ENCODE results near the gene RAD51.
"Not testable (repeated sequence)": the region's sequence is repeated elsewhere in the genome, so short reads cannot be mapped to it uniquely, and the experiment has no call there.

RAD51 gene

DNA sequence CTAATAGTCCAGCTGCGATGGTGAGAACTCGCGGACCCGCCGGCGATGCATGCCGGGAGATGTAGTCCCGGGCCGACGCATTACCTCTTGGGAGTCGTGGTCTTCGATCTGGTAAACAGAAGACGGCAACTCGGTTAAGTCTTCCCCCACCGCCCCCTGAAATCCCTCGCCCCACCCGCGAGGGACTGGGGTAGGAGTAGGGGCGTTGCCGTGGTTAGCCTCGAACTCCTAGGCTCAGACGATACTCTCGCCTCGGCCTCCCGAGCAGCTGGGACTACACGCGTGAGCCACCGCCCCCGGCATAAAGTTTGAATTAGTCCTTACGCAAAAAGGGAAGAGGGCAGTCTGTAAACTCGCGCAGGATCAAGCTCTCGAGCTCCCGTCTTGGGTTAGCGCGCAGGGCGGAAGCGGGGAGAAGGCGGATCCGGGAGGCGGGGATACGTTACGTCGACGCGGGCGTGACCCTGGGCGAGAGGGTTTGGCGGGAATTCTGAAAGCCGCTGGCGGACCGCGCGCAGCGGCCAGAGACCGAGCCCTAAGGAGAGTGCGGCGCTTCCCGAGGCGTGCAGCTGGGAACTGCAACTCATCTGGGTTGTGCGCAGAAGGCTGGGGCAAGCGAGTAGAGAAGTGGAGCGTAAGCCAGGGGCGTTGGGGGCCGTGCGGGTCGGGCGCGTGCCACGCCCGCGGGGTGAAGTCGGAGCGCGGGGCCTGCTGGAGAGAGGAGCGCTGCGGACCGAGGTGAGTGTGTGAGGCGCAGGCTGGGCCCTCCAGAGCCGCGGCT is at the start of gene RAD51:
Gene RAD51 (plus strand): TSS at position 487 of the 781 bp plus-strand sequence. CDS start 3,585 bp downstream, outside the sequence.
- TF ChIP-seq ZFX (IDR thresholded peaks at IDR 0.05) = peak; percentile 81
- TF ChIP-seq, protein P1, sequence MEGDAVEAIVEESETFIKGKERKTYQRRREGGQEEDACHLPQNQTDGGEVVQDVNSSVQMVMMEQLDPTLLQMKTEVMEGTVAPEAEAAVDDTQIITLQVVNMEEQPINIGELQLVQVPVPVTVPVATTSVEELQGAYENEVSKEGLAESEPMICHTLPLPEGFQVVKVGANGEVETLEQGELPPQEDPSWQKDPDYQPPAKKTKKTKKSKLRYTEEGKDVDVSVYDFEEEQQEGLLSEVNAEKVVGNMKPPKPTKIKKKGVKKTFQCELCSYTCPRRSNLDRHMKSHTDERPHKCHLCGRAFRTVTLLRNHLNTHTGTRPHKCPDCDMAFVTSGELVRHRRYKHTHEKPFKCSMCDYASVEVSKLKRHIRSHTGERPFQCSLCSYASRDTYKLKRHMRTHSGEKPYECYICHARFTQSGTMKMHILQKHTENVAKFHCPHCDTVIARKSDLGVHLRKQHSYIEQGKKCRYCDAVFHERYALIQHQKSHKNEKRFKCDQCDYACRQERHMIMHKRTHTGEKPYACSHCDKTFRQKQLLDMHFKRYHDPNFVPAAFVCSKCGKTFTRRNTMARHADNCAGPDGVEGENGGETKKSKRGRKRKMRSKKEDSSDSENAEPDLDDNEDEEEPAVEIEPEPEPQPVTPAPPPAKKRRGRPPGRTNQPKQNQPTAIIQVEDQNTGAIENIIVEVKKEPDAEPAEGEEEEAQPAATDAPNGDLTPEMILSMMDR (conservative IDR thresholded peaks at IDR 0.05) = no peak
- H3K27ac ChIP-seq = peak within 1 kb of the TSS; percentile 87

DNA sequence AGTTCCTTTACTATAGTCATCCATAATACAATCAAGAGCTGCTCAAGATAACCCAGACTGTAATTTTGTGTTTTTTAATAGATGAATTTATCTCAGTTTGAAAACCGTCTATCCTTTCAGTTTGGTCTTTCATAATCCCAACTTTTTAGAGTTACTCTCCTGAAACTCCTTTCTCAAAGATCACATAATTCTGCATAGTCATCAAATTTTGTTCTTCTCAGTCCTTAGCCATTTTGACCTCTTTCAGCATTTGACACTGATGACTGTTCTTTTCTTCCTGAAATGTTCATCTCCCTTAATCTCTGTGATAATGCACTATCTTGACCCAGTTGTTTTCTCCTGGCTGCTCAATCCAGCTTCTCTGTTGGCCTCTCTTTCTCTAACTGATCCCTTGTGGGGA is 47.5 kb upstream of the RAD51 start:
- TF ChIP-seq, protein P1 (conservative IDR thresholded peaks at IDR 0.05) = no peak
- TF ChIP-seq ZFX (IDR thresholded peaks at IDR 0.05) = no peak
- no peak overlapping the region for H3K27ac ChIP-seq

DNA sequence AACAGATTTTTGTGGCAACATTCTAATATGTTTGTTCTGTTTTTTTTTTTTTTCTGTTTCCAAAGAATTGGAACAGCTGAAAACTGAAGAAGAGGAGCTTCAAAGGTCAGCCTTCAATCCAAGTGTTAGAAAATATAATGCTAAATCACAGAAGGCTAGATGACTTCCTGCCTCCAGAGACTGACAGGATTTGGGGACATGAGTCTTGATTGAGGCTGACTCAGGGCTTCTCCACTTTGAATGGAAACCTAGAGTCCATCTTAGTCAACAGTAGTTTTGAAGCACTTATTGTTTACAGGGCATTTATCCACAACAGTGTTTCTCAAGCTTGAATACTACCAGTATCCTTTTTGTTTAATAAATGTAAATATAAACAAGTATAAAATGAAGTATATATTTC is 44.5 kb upstream of the RAD51 start:
- no peak overlapping the region for H3K27ac ChIP-seq
- TF ChIP-seq, protein P1 (conservative IDR thresholded peaks at IDR 0.05) = no peak

DNA sequence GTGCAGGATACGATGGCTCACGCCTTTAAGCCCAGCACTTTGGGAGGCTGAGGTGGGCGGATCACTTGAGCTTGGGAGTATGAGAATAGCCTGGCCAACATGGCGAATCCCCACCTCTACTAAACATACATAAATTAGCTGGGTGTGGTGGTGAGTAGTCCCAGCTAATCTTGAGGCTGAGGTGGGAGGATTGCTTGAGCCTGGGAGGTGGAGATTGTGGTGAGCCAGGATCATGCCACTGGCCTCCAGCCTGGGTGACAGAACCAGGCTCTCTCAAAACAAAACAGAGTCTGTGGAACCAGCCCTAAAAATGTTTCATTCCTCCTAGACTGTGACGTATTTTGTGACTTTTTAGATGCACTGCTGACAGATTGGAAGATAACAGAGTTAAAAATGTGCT is 34.3 kb upstream of the RAD51 start:
- TF ChIP-seq, protein P1 (conservative IDR thresholded peaks at IDR 0.05) = no peak
- TF ChIP-seq ZFX (IDR thresholded peaks at IDR 0.05) = no peak
- H3K27ac ChIP-seq = no peak overlapping the region

DNA sequence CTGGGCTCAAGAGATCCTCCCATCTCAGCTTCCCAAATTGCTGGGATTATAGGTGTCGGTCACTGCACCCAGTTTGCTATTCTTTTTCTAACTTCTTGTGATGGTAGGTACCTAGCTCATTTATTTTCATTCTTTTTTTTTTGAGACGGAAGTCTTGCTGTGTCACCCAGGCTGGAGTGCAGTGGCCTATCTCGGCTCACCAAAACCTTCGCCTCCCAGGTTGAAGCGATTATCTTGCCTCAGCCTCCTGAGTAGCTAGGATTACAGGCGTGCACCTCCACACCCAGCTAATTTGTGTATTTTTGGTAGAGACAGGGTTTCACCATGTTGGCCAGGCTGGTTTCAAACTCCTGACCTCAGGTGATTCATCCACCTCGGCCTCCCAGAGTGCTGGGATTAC is 30.1 kb upstream of the RAD51 start:
- no peak overlapping the region for H3K27ac ChIP-seq
- TF ChIP-seq, protein P1 (conservative IDR thresholded peaks at IDR 0.05) = no peak

DNA sequence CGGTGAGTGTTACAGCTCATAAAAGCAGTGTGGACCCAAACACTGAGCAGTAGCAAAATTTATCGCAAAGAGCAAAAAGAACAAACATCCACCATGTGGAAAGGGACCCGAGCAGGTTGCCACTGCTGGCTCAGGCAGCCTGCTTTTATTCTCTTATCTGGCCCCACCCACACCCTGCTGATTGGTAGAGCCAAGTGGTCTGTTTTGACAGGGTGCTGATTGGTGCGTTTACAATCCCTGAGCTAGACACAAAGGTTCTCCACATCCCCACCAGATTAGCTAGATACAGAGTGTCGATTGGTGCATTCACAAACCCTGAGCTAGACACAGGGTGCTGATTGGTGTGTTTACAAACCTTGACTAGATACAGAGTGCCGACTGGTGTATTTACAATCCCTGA is 18.7 kb upstream of the RAD51 start:
- H3K27ac ChIP-seq = not testable (repeated sequence)

DNA sequence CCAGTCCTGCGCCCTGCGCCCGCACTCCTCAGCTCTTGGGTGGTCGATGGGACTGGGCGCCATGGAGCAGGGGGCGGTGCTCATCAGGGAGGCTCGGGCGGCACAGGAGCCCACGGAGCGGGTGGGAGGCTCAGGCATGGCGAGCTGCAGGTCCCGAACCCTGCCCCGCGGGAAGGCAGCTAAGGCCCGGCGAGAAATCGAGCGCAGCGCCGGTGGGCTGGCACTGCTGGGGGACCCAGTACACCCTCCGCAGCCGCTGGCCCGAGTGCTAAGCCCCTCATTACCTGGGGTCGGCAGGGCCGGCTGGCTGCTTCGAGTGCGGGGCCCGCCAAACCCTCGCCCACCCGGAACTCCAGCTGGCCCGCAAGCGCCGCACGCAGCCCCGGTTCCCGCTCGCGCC is 18.1 kb upstream of the RAD51 start:
- not testable (repeated sequence) for H3K27ac ChIP-seq

DNA sequence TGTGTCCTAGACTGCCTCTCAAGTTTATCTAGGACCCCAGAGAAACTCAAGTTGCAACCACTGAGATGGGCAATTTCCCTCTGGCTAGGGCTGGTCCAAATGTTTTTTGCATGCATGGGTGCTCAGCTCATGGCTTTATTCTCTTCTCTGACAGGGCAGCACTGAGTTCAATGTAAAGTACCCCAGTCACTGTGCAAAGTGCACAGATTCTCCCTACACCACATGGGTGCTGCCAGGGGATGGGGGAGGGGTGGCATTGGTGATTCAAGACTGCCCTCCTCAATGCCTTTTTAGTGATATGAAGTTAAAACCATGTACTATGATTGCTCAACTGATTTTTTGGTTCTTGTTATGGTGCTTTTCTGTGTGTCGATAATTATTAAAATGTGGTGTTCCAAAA is 14.8 kb upstream of the RAD51 start:
- no peak overlapping the region for H3K27ac ChIP-seq
- TF ChIP-seq, protein P1 (conservative IDR thresholded peaks at IDR 0.05) = no peak

DNA sequence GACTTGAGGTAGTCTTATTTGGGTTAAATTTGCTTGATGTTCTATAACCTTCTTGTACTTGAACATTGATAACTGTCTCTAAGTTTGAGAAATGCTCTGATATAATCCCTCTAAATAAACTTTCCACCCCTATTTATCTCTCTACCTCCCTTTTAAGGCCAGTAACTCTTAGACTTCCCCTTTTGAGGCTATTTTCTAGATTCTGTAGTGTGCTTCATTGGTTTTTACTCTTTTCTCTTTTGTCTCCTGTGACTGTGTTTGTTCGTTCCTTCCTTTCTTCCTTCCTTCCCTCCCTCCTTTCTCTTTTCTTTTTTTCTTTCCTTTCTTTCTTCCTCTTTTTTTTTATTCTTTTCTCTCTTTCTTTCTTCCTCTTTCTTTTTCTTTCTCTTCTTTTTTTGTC is 14.0 kb upstream of the RAD51 start:
- not testable (repeated sequence) for H3K27ac ChIP-seq

Measured in C4-2B (cell line).